ENCODE results near the gene ESRP2. TPM values are rescaled to one million over a fixed set of nuclear protein-coding genes. Genes with fewer than 3 reads are reported as not detected.
A peak's percentile ranks its signal among the peaks of the same experiment; 100 is the strongest.

Gene ESRP2
- total and polyA plus RNA-seq, 9 of the 15 experiments (the other 6 are each of a cell fraction or from before 2014, with no cell fraction given) = 0.05 to 0.15 (median 0.07) TPM; not detected in 6

DNA sequence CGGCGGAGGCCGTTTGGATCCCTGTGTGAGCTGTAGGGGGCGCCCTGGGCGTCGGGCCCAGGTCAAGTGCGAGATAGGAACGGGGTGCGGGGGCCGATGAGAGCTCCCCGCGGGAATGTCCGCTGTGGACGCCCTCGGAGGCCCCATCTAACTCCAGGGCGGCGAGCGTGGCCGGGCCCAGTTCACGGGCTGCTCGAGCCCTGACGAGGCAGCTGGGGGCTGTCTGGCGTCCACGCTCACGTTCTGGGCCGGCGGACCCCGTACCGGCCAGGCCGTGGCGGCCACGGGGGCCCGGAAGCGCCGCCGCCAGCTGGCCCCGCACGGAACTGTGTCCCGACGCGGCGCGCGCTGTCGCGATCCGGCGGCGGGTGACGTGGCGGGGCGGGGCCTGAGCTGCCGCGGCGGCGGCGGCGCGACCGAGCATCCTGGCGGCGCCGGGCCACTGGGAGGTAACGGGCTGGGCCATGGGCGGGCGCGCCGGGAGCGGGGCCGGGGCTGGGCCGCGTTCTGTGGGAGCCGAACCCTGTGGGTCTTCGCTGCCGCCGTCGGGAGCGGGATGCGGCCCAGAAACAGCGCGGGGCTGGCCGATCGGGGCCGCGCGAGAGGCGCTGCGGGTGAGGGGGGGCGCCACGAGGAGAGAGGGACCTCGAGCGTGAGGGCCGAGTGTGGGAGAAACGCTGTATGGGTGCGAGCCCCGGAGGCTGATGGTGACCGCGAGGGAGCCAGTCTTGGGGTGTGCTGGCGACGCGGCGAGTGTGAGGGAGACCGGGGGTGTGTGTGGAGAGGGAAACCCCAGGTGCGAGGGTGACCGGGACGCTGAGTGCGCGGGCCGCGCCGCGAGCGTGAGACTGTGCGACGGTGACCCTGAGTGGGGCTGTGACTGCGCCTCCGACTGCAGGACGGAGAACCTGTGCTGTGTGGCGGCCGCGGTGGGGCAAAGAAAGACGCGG is 28.5 kb upstream of the ESRP2 start, which contains the start of gene SLC7A6 (continued):
- TF ChIP-seq, protein P1, sequence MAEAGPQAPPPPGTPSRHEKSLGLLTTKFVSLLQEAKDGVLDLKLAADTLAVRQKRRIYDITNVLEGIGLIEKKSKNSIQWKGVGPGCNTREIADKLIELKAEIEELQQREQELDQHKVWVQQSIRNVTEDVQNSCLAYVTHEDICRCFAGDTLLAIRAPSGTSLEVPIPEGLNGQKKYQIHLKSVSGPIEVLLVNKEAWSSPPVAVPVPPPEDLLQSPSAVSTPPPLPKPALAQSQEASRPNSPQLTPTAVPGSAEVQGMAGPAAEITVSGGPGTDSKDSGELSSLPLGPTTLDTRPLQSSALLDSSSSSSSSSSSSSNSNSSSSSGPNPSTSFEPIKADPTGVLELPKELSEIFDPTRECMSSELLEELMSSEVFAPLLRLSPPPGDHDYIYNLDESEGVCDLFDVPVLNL (CRISPR knock-in tag; IDR thresholded peaks at IDR 0.05; ENCODE audit: low read depth) = no peak
- TF ChIP-seq, protein P2, sequence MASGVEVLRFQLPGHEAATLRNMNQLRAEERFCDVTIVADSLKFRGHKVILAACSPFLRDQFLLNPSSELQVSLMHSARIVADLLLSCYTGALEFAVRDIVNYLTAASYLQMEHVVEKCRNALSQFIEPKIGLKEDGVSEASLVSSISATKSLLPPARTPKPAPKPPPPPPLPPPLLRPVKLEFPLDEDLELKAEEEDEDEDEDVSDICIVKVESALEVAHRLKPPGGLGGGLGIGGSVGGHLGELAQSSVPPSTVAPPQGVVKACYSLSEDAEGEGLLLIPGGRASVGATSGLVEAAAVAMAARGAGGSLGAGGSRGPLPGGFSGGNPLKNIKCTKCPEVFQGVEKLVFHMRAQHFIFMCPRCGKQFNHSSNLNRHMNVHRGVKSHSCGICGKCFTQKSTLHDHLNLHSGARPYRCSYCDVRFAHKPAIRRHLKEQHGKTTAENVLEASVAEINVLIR (CRISPR knock-in tag; IDR thresholded peaks at IDR 0.05) = no peak
- TF ChIP-seq, protein P3, sequence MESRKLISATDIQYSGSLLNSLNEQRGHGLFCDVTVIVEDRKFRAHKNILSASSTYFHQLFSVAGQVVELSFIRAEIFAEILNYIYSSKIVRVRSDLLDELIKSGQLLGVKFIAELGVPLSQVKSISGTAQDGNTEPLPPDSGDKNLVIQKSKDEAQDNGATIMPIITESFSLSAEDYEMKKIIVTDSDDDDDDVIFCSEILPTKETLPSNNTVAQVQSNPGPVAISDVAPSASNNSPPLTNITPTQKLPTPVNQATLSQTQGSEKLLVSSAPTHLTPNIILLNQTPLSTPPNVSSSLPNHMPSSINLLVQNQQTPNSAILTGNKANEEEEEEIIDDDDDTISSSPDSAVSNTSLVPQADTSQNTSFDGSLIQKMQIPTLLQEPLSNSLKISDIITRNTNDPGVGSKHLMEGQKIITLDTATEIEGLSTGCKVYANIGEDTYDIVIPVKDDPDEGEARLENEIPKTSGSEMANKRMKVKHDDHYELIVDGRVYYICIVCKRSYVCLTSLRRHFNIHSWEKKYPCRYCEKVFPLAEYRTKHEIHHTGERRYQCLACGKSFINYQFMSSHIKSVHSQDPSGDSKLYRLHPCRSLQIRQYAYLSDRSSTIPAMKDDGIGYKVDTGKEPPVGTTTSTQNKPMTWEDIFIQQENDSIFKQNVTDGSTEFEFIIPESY (CRISPR knock-in tag; IDR thresholded peaks at IDR 0.05) = 0 out of 2 replicates have a peak, but pooled peaks have one; percentile 28
- TF ChIP-seq POLR2A (conservative IDR thresholded peaks at IDR 0.05) (peak; percentile 76), CEBPB (tag; IDR thresholded peaks at IDR 0.05) (no peak), GTF2E2 (tag; IDR thresholded peaks at IDR 0.05) (peak; percentile 20; the same call in 1 of the 2 replicates)
- TF ChIP-seq, protein P4, sequence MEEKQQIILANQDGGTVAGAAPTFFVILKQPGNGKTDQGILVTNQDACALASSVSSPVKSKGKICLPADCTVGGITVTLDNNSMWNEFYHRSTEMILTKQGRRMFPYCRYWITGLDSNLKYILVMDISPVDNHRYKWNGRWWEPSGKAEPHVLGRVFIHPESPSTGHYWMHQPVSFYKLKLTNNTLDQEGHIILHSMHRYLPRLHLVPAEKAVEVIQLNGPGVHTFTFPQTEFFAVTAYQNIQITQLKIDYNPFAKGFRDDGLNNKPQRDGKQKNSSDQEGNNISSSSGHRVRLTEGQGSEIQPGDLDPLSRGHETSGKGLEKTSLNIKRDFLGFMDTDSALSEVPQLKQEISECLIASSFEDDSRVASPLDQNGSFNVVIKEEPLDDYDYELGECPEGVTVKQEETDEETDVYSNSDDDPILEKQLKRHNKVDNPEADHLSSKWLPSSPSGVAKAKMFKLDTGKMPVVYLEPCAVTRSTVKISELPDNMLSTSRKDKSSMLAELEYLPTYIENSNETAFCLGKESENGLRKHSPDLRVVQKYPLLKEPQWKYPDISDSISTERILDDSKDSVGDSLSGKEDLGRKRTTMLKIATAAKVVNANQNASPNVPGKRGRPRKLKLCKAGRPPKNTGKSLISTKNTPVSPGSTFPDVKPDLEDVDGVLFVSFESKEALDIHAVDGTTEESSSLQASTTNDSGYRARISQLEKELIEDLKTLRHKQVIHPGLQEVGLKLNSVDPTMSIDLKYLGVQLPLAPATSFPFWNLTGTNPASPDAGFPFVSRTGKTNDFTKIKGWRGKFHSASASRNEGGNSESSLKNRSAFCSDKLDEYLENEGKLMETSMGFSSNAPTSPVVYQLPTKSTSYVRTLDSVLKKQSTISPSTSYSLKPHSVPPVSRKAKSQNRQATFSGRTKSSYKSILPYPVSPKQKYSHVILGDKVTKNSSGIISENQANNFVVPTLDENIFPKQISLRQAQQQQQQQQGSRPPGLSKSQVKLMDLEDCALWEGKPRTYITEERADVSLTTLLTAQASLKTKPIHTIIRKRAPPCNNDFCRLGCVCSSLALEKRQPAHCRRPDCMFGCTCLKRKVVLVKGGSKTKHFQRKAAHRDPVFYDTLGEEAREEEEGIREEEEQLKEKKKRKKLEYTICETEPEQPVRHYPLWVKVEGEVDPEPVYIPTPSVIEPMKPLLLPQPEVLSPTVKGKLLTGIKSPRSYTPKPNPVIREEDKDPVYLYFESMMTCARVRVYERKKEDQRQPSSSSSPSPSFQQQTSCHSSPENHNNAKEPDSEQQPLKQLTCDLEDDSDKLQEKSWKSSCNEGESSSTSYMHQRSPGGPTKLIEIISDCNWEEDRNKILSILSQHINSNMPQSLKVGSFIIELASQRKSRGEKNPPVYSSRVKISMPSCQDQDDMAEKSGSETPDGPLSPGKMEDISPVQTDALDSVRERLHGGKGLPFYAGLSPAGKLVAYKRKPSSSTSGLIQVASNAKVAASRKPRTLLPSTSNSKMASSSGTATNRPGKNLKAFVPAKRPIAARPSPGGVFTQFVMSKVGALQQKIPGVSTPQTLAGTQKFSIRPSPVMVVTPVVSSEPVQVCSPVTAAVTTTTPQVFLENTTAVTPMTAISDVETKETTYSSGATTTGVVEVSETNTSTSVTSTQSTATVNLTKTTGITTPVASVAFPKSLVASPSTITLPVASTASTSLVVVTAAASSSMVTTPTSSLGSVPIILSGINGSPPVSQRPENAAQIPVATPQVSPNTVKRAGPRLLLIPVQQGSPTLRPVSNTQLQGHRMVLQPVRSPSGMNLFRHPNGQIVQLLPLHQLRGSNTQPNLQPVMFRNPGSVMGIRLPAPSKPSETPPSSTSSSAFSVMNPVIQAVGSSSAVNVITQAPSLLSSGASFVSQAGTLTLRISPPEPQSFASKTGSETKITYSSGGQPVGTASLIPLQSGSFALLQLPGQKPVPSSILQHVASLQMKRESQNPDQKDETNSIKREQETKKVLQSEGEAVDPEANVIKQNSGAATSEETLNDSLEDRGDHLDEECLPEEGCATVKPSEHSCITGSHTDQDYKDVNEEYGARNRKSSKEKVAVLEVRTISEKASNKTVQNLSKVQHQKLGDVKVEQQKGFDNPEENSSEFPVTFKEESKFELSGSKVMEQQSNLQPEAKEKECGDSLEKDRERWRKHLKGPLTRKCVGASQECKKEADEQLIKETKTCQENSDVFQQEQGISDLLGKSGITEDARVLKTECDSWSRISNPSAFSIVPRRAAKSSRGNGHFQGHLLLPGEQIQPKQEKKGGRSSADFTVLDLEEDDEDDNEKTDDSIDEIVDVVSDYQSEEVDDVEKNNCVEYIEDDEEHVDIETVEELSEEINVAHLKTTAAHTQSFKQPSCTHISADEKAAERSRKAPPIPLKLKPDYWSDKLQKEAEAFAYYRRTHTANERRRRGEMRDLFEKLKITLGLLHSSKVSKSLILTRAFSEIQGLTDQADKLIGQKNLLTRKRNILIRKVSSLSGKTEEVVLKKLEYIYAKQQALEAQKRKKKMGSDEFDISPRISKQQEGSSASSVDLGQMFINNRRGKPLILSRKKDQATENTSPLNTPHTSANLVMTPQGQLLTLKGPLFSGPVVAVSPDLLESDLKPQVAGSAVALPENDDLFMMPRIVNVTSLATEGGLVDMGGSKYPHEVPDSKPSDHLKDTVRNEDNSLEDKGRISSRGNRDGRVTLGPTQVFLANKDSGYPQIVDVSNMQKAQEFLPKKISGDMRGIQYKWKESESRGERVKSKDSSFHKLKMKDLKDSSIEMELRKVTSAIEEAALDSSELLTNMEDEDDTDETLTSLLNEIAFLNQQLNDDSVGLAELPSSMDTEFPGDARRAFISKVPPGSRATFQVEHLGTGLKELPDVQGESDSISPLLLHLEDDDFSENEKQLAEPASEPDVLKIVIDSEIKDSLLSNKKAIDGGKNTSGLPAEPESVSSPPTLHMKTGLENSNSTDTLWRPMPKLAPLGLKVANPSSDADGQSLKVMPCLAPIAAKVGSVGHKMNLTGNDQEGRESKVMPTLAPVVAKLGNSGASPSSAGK (IDR thresholded peaks at IDR 0.05) = peak; percentile 82
- TF ChIP-seq, protein P5, sequence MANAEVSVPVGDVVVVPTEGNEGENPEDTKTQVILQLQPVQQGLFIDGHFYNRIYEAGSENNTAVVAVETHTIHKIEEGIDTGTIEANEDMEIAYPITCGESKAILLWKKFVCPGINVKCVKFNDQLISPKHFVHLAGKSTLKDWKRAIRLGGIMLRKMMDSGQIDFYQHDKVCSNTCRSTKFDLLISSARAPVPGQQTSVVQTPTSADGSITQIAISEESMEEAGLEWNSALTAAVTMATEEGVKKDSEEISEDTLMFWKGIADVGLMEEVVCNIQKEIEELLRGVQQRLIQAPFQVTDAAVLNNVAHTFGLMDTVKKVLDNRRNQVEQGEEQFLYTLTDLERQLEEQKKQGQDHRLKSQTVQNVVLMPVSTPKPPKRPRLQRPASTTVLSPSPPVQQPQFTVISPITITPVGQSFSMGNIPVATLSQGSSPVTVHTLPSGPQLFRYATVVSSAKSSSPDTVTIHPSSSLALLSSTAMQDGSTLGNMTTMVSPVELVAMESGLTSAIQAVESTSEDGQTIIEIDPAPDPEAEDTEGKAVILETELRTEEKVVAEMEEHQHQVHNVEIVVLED (CRISPR knock-in tag; IDR thresholded peaks at IDR 0.05) = peak; percentile 82

Measured in K562 (cell line).